IMR-90 (cell line): ENCODE data around the gene DPRX. TPM values are rescaled to one million over a fixed set of nuclear protein-coding genes. Genes with fewer than 3 reads are reported as not detected.

ENCODE experiments used
- ATAC-seq: fragments of 200-7000 bp; cut with Tn5 transposase; 2 replicates; pipeline ENCODE4 v1.9.1; 2020; ENCODE audit warnings: low read depth, mild to moderate bottlenecking, moderate library complexity
- BruUV-seq: library from RNA; stranded (reverse); fragments of 400-500 nt; replicated peaks from 2 replicates; lab custom pipeline; 2021; lab: Mats Ljungman, UMichigan
- CTCF ChIA-PET: fragments of 300-600 bp; formaldehyde crosslinking; extraction: SDS; loops from one replicate; lab custom pipeline; 2021; ENCODE audit warnings: antibody characterized with exemption; lab: Yijun Ruan, JAX
- POLR2A ChIA-PET: fragments of 300-600 bp; sonication (Branson Sonifier 250); formaldehyde crosslinking; loops from one replicate; lab custom pipeline; 2022; ENCODE audit warnings: antibody characterized with exemption; ENCODE audit not compliant: unreplicated experiment; lab: Charles Lee
- DNase-seq: peaks from one replicate; pipeline ENCODE4 v3.0.0; 2013
- H2AFZ ChIP-seq: replicated peaks from 2 replicates; pipeline ENCODE3; 2013; ENCODE audit warnings: low read length, mild to moderate bottlenecking; ENCODE audit not compliant: poor library complexity
- H2AK5ac ChIP-seq: 2 replicates; pipeline ENCODE4 v1.6.1; 2013; ENCODE audit warnings: low read depth, low read length, inconsistent platforms
- H2AK9ac ChIP-seq: replicated peaks from 2 replicates; pipeline ENCODE3; 2013; ENCODE audit warnings: mild to moderate bottlenecking, low read depth, low read length, moderate library complexity; ENCODE audit not compliant: poor library complexity
- H2BK120ac ChIP-seq: 2 replicates; pipeline ENCODE4 v1.6.1; 2013; ENCODE audit warnings: low read depth, low read length, inconsistent platforms
- H2BK15ac ChIP-seq: 3 replicates; pipeline ENCODE4 v1.6.1; 2013; ENCODE audit warnings: low read depth, low read length, inconsistent platforms
- H2BK20ac ChIP-seq: 2 replicates; pipeline ENCODE4 v1.6.1; 2013; ENCODE audit warnings: low read depth, mild to moderate bottlenecking, inconsistent platforms, low read length, moderate library complexity
- H2BK5ac ChIP-seq: 2 replicates; pipeline ENCODE4 v1.6.1; 2013; ENCODE audit warnings: mild to moderate bottlenecking, low read depth, low read length, inconsistent platforms; ENCODE audit not compliant: poor library complexity, severe bottlenecking
- H3K14ac ChIP-seq: replicated peaks from 2 replicates; pipeline ENCODE4 v1.6.1; 2013; ENCODE audit warnings: low read depth, low read length, inconsistent platforms
- H3K18ac ChIP-seq: 2 replicates; pipeline ENCODE4 v1.6.1; 2013; ENCODE audit warnings: low read depth, low read length, control low read depth
- H3K23ac ChIP-seq: 2 replicates; pipeline ENCODE4 v1.6.1; 2013; ENCODE audit warnings: low read depth, low read length, inconsistent platforms
- H3K27ac ChIP-seq: 2 replicates; pipeline ENCODE4 v1.5.1; 2013; ENCODE audit warnings: mild to moderate bottlenecking, control low read depth, low read length; ENCODE audit not compliant: insufficient read depth
- H3K27me3 ChIP-seq: 2 replicates; pipeline ENCODE4 v1.6.1; 2013; ENCODE audit warnings: low read length; ENCODE audit not compliant: control insufficient read depth, insufficient read depth
- H3K36me3 ChIP-seq: 2 replicates; pipeline ENCODE4 v1.6.1; 2013; ENCODE audit warnings: low read length, mixed read lengths; ENCODE audit not compliant: control insufficient read depth, insufficient read depth
- H3K4ac ChIP-seq: 2 replicates; pipeline ENCODE4 v1.6.1; 2013; ENCODE audit warnings: low read depth, low read length, inconsistent platforms
- H3K4me1 ChIP-seq: 2 replicates; pipeline ENCODE4 v1.6.1; 2013; ENCODE audit warnings: low read length, mixed read lengths; ENCODE audit not compliant: control insufficient read depth, insufficient read depth
- H3K4me2 ChIP-seq: 2 replicates; pipeline ENCODE4 v1.6.1; 2013; ENCODE audit warnings: low read depth, mild to moderate bottlenecking, control low read depth, low read length, moderate library complexity
- H3K4me3 ChIP-seq: 2 replicates; pipeline ENCODE4 v1.5.1; 2013; ENCODE audit warnings: low read depth, mild to moderate bottlenecking, control low read depth, low read length, moderate library complexity; ENCODE audit not compliant: insufficient read depth
- H3K56ac ChIP-seq: 2 replicates; pipeline ENCODE4 v1.6.1; 2013; ENCODE audit warnings: low read length, inconsistent platforms; ENCODE audit not compliant: insufficient read depth; ENCODE audit errors: extremely low read depth
- H3K79me1 ChIP-seq, 2 experiments: 2 replicates each; pipeline ENCODE4 v1.6.1; 2013; ENCODE audit warnings: low read length in 2 of 2, inconsistent platforms in 1 of 2, low read depth in 1 of 2
- H3K9ac ChIP-seq: 2 replicates; pipeline ENCODE4 v1.6.1; 2013; ENCODE audit warnings: low read depth, low read length, control low read depth
- H3K9me1 ChIP-seq: 2 replicates; pipeline ENCODE4 v1.6.1; 2013; ENCODE audit warnings: low read length, inconsistent platforms; ENCODE audit not compliant: insufficient read depth
- H3K9me3 ChIP-seq: 2 replicates; pipeline ENCODE4 v1.6.1; 2013; ENCODE audit warnings: low read length; ENCODE audit not compliant: control insufficient read depth, insufficient read depth
- H4K20me1 ChIP-seq: 2 replicates; pipeline ENCODE4 v1.6.1; 2013; ENCODE audit warnings: low read length, inconsistent platforms; ENCODE audit not compliant: insufficient read depth
- H4K5ac ChIP-seq: 2 replicates; pipeline ENCODE4 v1.6.1; 2013; ENCODE audit warnings: mild to moderate bottlenecking, low read depth, low read length, control low read depth
- H4K8ac ChIP-seq, 2 experiments: 2 replicates each; pipeline ENCODE4 v1.6.1; 2013; ENCODE audit warnings: low read depth in 2 of 2, low read length in 2 of 2, control low read depth in 1 of 2, inconsistent platforms in 1 of 2
- H4K91ac ChIP-seq: 2 replicates; pipeline ENCODE4 v1.6.1; 2013; ENCODE audit warnings: low read depth, low read length, inconsistent platforms; ENCODE audit not compliant: insufficient read depth
- ELK1 ChIP-seq: fragments of 150-350 bp; IDR thresholded peaks from 2 replicates; pipeline ENCODE4 v1.6.1; 2016; ENCODE audit warnings: low read depth, mild to moderate bottlenecking, low read length, moderate library complexity, borderline replicate concordance
- WGBS, 2 experiments: methylation state at CpG; one replicate each; pipeline versions ENCODE4 v1.1.5 to v1.1.7; 2013; ENCODE audit warnings: missing lambda C conversion rate in 2 of 2; ENCODE audit not compliant: insufficient read length in 1 of 2; ENCODE audit errors: extremely low coverage in 2 of 2; 5-methylcytosine and 5-hydroxymethylcytosine counted together
- dilution Hi-C: fragments of 300-500 bp; cut with HindIII; formaldehyde crosslinking; loops from one replicate; pipeline ENCODE4 v1.14.3; 2018; ENCODE audit warnings: low sequenced_read_pairs; ENCODE audit not compliant: unreplicated experiment
- in situ Hi-C: fragments of 300-500 bp; cut with MboI; formaldehyde crosslinking; loops from 3 replicates; pipeline ENCODE4 v1.14.3; 2019; ENCODE audit warnings: low sequenced_read_pairs, inconsistent platforms, mixed read lengths
- intact Hi-C: fragments of 100-400 bp; cut with micrococcal nuclease; formaldehyde crosslinking; loops from 2 replicates; pipeline ENCODE4 v1.10.0; 2022
- polyA plus RNA-seq, 3 experiments: library from polyadenylated mRNA; depleted of rRNA; stranded (reverse); fragments of >200 nt; gene quantifications; 2 replicates each; pipeline ENCODE4 v1.2.3, GENCODE V29; 2012; ENCODE audit warnings: low replicate concordance in 1 of 3
- total RNA-seq: library from RNA; depleted of rRNA; stranded (reverse); fragments of >200 nt; gene quantifications from 2 replicates; pipeline ENCODE4 v1.2.3, GENCODE V29; 2012

Gene DPRX
- total and polyA plus RNA-seq, 2 of the 4 experiments (the other 2 are of a cell fraction) = not detected

GRCh38 chr19:53626976-53627375, 4.8 kb upstream of the DPRX start:
- Histone ChIP-seq H3K27me3 (no peaks in the 10 kb centered on the region), H2BK120ac (no peak overlapping the region), H2AFZ (no peak overlapping the region), H3K18ac (no peak overlapping the region), H3K23ac (no peak overlapping the region), H3K79me1 (no peaks in the 10 kb centered on the region), H3K36me3 (no peaks in the 10 kb centered on the region), H3K4ac (no peak overlapping the region), H3K14ac (no peak overlapping the region), H2AK9ac (no peak overlapping the region), H3K27ac (no peak overlapping the region), H3K9ac (no peak overlapping the region), H2AK5ac (no peak overlapping the region), H2BK20ac (no peak overlapping the region), H3K9me1 (no peaks in the 10 kb centered on the region), H3K4me2 (no peak overlapping the region), H2BK5ac (no peak overlapping the region), H3K9me3 (peaks cover 19% of the 10 kb centered on the region), H3K4me3 (no peak overlapping the region), H4K91ac (no peak overlapping the region), H3K4me1 (no peaks in the 10 kb centered on the region), H3K56ac (no peak overlapping the region), H4K8ac (no peak overlapping the region), H4K20me1 (no peaks in the 10 kb centered on the region), H4K5ac (no peak overlapping the region), H2BK15ac (no peak overlapping the region)
- in situ Hi-C loops = no loop called here
- CTCF ChIA-PET = no interaction called here
- DNase-seq (no peak), ATAC-seq (no peak)
- TF ChIP-seq ELK1 = no peak
- dilution Hi-C loops = no loop called here
- POLR2A ChIA-PET = no interaction called here
- intact Hi-C loops = no loop called here
- whole genome bisulfite sequencing, 2 experiments = 10% methylated on average over 2 of the region's 6 CpGs; no CpG with 5 or more reads in 1 of the 2 experiments
- no TSS peak for BruUV-seq
